HG02571 (cell line): ENCODE data around the gene TGM6.

Experiments
- ATAC-seq: cut with Tn5 transposase; IDR thresholded peaks from one replicate; pipeline ENCODE4 v1.9.1; 2021; ENCODE audit warnings: mild to moderate bottlenecking, moderate library complexity; ENCODE audit not compliant: unreplicated experiment

TGM6 gene

DNA sequence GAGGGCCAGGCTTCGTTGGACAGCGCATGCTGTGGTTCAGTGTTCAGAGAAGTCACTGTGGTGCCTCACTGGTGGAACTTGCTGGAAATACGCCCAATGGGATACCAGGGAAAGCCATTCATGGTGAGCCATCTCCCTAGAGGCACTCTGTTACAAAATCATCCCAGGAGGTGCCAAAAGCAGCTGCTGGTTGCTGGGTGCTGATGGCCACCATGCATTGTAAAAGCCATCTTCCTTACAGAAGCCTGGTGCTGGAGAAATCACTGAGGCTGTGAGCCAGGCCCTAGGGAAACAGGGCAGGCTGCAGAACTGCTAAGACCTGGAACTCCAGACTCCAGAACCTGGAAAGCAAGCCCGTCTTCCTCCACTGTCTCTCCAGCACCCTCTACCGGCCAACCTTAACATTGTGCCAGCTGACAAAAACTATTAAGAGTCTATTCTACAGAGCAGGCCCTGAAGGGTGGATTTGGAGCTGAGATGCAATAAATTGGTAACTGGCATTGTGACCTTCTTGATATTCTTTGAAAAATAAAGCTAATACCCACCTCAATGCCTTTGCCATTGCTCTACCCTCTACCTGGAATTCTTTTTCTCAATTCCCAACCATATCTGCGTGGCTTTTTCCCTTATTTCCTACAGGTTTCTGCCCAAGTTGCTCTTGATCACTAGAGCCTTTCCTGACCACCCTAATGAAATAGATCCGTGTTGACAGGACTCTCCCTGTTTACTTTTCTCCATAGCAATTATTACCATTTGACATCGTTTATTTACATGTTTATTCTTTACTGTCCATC, 71.4 kb downstream of the TGM6 start:
- no peak for ATAC-seq

DNA sequence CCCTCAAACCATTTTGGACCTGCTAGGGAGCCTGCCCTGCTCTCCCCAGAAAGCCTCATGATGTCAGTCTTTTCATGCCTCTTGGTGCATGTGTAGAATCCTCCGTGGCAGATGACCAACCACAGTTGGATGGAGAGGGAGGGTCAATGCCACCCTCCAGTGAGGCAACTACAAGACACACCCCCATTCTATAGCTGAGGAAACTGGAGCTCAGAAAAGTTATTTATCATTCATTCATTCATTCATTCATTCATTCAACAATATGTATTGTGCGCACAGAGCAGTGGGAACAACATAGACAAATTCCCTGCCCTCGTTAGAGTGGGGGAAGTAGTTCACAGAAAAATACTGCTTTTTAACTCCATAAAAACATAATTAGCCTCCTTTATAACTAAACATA, 73.1 kb downstream of the TGM6 start:
- no peak for ATAC-seq

GRCh38 chr20:2455771-2456497, 75.2 kb downstream of the TGM6 start:
- no peak for ATAC-seq

DNA sequence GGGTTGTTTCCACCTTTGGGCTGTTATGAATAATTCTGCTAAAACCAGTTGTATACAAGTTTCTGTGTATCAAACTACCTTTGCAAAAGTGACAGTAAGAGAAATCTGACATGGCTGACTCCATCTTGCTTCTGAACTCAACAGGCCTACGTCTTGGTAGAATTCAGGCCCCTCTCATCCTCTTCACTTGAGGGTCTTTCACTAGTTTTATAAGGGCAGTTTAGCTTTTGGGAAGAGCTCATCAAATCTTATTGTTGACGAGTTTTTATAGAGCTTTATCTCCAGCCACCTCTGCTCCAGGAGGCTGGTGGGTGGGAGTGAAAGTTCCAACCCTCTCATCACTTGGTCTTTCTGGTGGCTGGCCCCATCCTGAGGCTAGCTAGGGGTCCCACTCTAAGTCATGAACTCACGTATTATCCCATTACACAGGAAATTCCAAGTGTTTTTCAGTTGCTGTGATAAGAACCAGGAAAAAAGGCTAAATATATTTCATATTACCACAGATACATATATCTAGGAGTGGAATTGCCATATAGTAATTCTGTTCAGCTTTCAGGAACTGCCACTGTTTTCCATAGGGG, 78.3 kb downstream of the TGM6 start:
- no peak for ATAC-seq

- ATAC-seq, result no peak
Measured at GRCh38 chr20:2459981-2460751, 79.5 kb downstream of the TGM6 start.

- ATAC-seq, result no peak
Measured at GRCh38 chr20:2460752-2461424, 80.2 kb downstream of the TGM6 start.

GRCh38 chr20:2462484-2462883, 81.8 kb downstream of the TGM6 start:
- ATAC-seq, result no peak

GRCh38 chr20:2463616-2464365, 83.1 kb downstream of the TGM6 start:
- ATAC-seq, result no peak

- ATAC-seq, result no peak
Measured at GRCh38 chr20:2465100-2465499, 84.4 kb downstream of the TGM6 start.

GRCh38 chr20:2467412-2467811, 86.7 kb downstream of the TGM6 start:
- no peak for ATAC-seq

GRCh38 chr20:2468581-2469407, 88.1 kb downstream of the TGM6 start:
- no peak for ATAC-seq

DNA sequence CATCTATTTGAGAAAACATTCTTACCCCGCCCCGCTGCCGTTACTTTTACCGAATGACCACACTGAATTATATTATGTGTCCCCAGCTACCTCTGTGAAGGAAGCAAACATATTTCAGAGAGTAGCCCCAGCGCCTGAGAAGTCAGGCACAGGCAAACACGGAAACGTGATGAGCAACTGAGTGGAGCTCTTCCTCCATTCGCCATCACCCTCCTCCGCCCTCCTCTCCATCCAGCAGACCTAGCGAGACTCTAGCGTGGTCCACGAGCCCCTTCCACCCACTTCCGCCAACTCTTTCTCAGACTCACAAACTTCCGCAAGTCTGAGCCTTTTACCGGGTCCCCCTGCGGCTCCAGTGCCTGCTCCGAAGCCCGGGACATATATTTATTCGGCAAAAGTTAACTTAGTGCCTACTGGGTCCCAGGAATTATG, 89.3 kb downstream of the TGM6 start:
- no peak for ATAC-seq

GRCh38 chr20:2470423-2471193, 89.9 kb downstream of the TGM6 start, which contains the start of gene SNRPB:
TSS of gene SNRPB (minus strand) at chr20:2470789. CDS start at chr20:2470690, 99 bp downstream.
- peak; percentile 98 for ATAC-seq

DNA sequence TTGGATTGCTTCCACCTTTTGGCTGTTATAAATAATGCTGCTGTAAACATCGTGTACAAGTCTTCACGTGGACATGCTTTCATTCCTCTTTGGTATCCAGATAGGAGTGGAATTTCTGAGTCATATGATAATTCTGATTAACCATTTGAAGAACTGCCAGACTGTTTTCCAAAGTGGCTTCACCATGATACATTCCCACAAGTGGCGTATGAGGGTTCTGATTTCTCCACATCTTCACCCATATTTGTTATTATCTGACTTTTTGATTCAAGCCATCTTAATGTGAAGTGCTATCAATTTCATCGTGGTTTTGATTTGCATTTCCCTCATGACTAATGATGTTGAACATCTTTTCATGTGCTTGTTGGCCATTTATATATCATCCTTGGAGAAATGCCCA, 92.8 kb downstream of the TGM6 start:
- no peak for ATAC-seq

GRCh38 chr20:2475850-2476741, 95.4 kb downstream of the TGM6 start:
- ATAC-seq, result no peak

DNA sequence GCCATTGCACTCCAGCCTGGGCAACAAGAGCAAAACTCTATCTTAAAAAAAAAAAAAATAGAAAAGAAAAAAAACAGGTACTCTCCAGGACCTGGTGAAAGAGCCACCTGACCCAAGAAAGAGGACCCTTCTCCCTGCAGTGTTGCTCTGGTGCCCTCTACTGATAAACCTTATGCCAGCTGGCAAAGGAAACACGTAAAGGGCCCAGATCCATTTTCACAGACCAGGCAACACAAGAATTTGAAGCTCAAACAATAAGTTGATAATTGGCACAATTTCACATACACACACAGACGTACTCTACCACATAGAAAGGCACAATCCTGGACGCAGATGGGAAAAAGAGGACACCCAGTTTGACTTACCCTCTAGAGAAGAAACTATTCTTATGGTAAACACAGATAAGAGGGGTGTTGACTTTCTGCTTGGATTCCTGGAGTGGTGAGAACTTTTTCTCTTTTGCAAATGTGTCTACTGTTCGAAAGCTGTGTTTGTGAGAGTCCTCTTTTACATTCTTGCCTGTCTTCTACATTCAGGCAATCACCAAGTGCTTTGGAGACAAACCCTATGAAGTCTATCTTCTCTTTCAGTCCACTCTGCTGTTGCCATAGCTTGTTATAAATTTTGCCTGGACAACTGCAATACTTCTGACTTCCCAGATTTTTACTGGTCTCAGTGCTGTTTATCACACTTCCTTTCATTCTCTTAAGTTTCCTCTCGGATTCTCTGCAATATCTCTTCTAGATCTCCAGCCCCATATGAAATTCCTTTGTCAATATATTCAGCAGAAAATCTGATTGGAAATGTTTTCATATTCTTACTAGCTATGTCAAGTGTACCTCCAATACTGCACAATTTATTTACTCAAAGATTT, 96.3 kb downstream of the TGM6 start:
- ATAC-seq, result no peak
